K562 (cell line): ENCODE results near the gene HES3. TPM values are rescaled to one million over a fixed set of nuclear protein-coding genes. Genes with fewer than 3 reads are reported as not detected.

ENCODE experiments used
- ATAC-seq: fragments of 200-7000 bp; cut with Tn5 transposase; 3 replicates; pipeline ENCODE4 v1.9.1; 2020; ENCODE audit warnings: moderate library complexity
- BruUV-seq: library from RNA; stranded (reverse); fragments of 400-500 nt; replicated peaks from 2 replicates; lab custom pipeline; 2021; lab: Mats Ljungman, UMichigan
- CTCF ChIA-PET: fragments of 300-600 bp; formaldehyde crosslinking; extraction: SDS; loops from one replicate; lab custom pipeline; 2021; ENCODE audit warnings: low intra/inter-chr PET ratio; lab: Yijun Ruan, JAX
- POLR2A ChIA-PET: fragments of 300-600, 350-650 bp; sonication (Branson Sonifier 250); formaldehyde crosslinking; extraction: SDS; loops from one replicate; lab custom pipeline; 2021; ENCODE audit warnings: antibody characterized with exemption, inconsistent platforms; lab: Yijun Ruan, JAX
- DNase-seq, 4 experiments: peaks; one replicate each; pipeline versions ENCODE4 v3.0.0 to v3.0.0-alpha.2; 2011 to 2018; ENCODE audit warnings: low spot score in 3 of 4, mixed read lengths in 3 of 4; ENCODE audit errors: extremely low read depth in 1 of 4
- FAIRE-seq: peaks from 2 replicates; lab custom pipeline; 2011; peaks lifted over from hg19 to GRCh38; lab: Jason Lieb, UNC
- H2AFZ ChIP-seq: 2 replicates; pipeline ENCODE4 v1.6.0; 2011; ENCODE audit warnings: low read depth, low read length, control low read depth, inconsistent platforms
- H3K27ac ChIP-seq: fragments of 200-600 bp; 3 replicates; pipeline ENCODE4 v1.8.0; 2011; ENCODE audit warnings: low read depth, mild to moderate bottlenecking, control low read depth, inconsistent platforms, low read length, moderate library complexity, mixed read lengths; ENCODE audit errors: extremely low read depth
- H3K27me3 ChIP-seq, 2 experiments: fragments of 300-600 bp in 1 of 2; 2 replicates in 1 of 2; 3 replicates in 1 of 2; pipeline versions ENCODE4 v1.6.0 to v1.8.0; 2011; ENCODE audit warnings: inconsistent platforms in 2 of 2, low read length in 2 of 2, mild to moderate bottlenecking in 1 of 2, mixed read lengths in 1 of 2, moderate library complexity in 1 of 2; ENCODE audit not compliant: control insufficient read depth in 2 of 2, insufficient read depth in 2 of 2
- H3K36me3 ChIP-seq: fragments of 300-600 bp; 3 replicates; pipeline ENCODE4 v1.8.0; 2011; ENCODE audit warnings: mild to moderate bottlenecking, low read length, inconsistent platforms; ENCODE audit not compliant: control insufficient read depth, insufficient read depth
- H3K4me1 ChIP-seq, 2 experiments: fragments of 200-600 bp in 1 of 2; replicated peaks in 1 of 2; 2 replicates in 1 of 2; 3 replicates in 1 of 2; pipeline versions ENCODE4 v1.5.1 to v1.8.0; 2011; ENCODE audit warnings: inconsistent platforms in 2 of 2, low read length in 2 of 2, mild to moderate bottlenecking in 1 of 2, mixed read lengths in 1 of 2, moderate library complexity in 1 of 2; ENCODE audit not compliant: control insufficient read depth in 2 of 2, insufficient read depth in 2 of 2
- H3K4me2 ChIP-seq: 2 replicates; pipeline ENCODE4 v1.6.1; 2011; ENCODE audit warnings: low read length, control low read depth, inconsistent platforms, mixed read lengths; ENCODE audit not compliant: insufficient read depth
- H3K4me3 ChIP-seq: fragments of 200-600 bp; sonication (generic), shearing (Covaris generic); 2 replicates; pipeline ENCODE4 v1.5.1; 2016; ENCODE audit warnings: control low read depth, inconsistent platforms
- H3K79me2 ChIP-seq: fragments of 200-600 bp; 3 replicates; pipeline ENCODE4 v1.8.0; 2011; ENCODE audit warnings: low read length, inconsistent platforms; ENCODE audit not compliant: control insufficient read depth, insufficient read depth
- H3K9ac ChIP-seq, 2 experiments: 2 replicates each; pipeline versions ENCODE4 v1.6.0 to v1.6.1; 2011; ENCODE audit warnings: low read depth in 2 of 2, low read length in 2 of 2, control low read depth in 1 of 2, inconsistent platforms in 1 of 2, mild to moderate bottlenecking in 1 of 2, mixed read lengths in 1 of 2; ENCODE audit not compliant: insufficient read depth in 1 of 2
- H3K9me1 ChIP-seq: one replicate; pipeline ENCODE4 v1.6.0; 2011; ENCODE audit warnings: inconsistent platforms, mild to moderate bottlenecking, low read length, moderate library complexity; ENCODE audit not compliant: control insufficient read depth, insufficient read depth
- H3K9me3 ChIP-seq: replicated peaks from 2 replicates; pipeline ENCODE4 v1.5.1; 2011; ENCODE audit warnings: low read depth, low read length, inconsistent platforms; ENCODE audit not compliant: control insufficient read depth, insufficient read depth
- H4K20me1 ChIP-seq: replicated peaks from 2 replicates; pipeline ENCODE4 v1.6.1; 2011; ENCODE audit warnings: low read length, inconsistent platforms, mixed read lengths; ENCODE audit not compliant: control insufficient read depth, insufficient read depth
- MCM7 ChIP-seq, 2 experiments: fragments of 450-650 bp; IDR thresholded peaks; 2 replicates each; pipeline ENCODE4 v1.6.1; 2016 to 2018
- MTA3 ChIP-seq: fragments of 450-650 bp; formaldehyde crosslinking; IDR thresholded peaks from 2 replicates; pipeline ENCODE4 v1.6.1; 2017; ENCODE audit warnings: mild to moderate bottlenecking, borderline replicate concordance
- NFRKB ChIP-seq: fragments of 450-650 bp; IDR thresholded peaks from 2 replicates; pipeline ENCODE4 v1.6.1; 2016; ENCODE audit warnings: low read depth
- POLR2AphosphoS2 ChIP-seq: IDR thresholded peaks from 2 replicates; pipeline ENCODE4 v1.6.1; 2012; ENCODE audit warnings: low read length, improper control_type of control experiment
- SIX5 ChIP-seq, 2 experiments: IDR thresholded peaks; 2 replicates each; pipeline ENCODE4 v1.6.1; 2011; ENCODE audit warnings: low read length in 2 of 2, borderline replicate concordance in 1 of 2, low read depth in 1 of 2, mild to moderate bottlenecking in 1 of 2, moderate library complexity in 1 of 2; ENCODE audit not compliant: insufficient read depth in 1 of 2
- SMC3 ChIP-seq: conservative IDR thresholded peaks from 2 replicates; pipeline ENCODE4 v1.6.1; 2011; ENCODE audit warnings: low read depth, low read length, improper control_type of control experiment; ENCODE audit not compliant: insufficient read depth
- ZFP1 ChIP-seq: fragments of 450-650 bp; formaldehyde crosslinking; IDR thresholded peaks from 2 replicates; pipeline ENCODE4 v1.4.0; 2020; ENCODE audit warnings: mild to moderate bottlenecking, mixed read lengths
- WGBS: fragments of 100-300 bp; shearing (Covaris generic); methylation state at CpG from one replicate; pipeline ENCODE4 v1.1.6; 2016; ENCODE audit warnings: low coverage, mixed read lengths; ENCODE audit not compliant: insufficient coverage; ENCODE audit errors: missing lambda C conversion rate; 5-methylcytosine and 5-hydroxymethylcytosine counted together
- in situ Hi-C: fragments of 300-500 bp; cut with MboI; formaldehyde crosslinking; loops from 4 replicates; pipeline ENCODE4 v1.15.0; 2018; ENCODE audit warnings: inconsistent platforms, mixed read lengths
- intact Hi-C: fragments of 100-400 bp; cut with micrococcal nuclease; formaldehyde crosslinking; loops from 2 replicates; pipeline ENCODE4 v1.14.2; 2022
- polyA plus RNA-seq, 8 experiments: library from polyadenylated mRNA; depleted of rRNA in 4 of 8; stranded (reverse) in 5 of 8; unstranded in 3 of 8; fragments of >200 nt; fragmentation: Nextera tagmentation in 2 of 8; fragmentation: Illumina TruSeq in 1 of 8; extraction: Ambion mirVana in 2 of 8; extraction: Trizol in 1 of 8; gene quantifications; 2 replicates each; pipeline versions ENCODE4 v1.2.1 to v1.2.3, GENCODE V29; 2011 to 2014; ENCODE audit warnings: inconsistent platforms in 1 of 8, missing spikeins in 1 of 8
- total RNA-seq, 7 experiments: library from RNA; depleted of rRNA in 6 of 7; stranded (reverse); fragments of >200 nt in 6 of 7; fragmentation: Illumina TruSeq in 2 of 7; extraction: Trizol in 2 of 7; gene quantifications; 2 replicates each; pipeline versions ENCODE4 v1.2.1 to v1.2.3, GENCODE V29; 2011 to 2021; ENCODE audit warnings: low replicate concordance in 1 of 7

HES3 gene
- total and polyA plus RNA-seq, 9 of the 15 experiments (the other 6 are each of a cell fraction or from before 2014, with no cell fraction given), result not detected

DNA sequence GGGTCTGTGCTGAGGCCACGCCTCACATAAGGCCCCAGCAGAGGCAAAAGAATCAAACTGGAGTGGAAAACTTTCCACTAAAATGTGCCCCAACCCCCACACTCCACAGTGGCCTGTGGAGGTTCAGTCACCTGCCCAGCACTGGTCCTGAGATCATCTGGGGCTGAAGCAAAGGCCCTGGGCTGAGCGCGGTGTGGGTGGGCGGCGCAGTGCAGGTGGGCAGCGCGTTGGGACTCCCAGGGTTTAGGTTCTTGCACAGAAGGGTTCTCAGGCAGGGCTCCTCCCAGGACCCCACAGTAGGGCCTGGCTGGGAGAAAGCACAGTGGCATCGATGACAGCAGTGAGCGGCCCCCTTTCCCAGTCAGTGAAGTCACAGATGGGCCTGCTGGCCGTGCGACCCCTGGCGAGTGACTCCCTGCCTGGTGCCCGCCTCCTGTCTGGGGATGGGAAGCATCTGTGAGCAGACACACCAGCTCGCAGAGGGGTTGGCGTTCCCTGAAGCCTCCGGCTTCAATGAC, 30.7 kb downstream of the HES3 start:
- Histone ChIP-seq H3K27me3 (no peaks in the 10 kb centered on the region), H3K27ac (no peak overlapping the region), H3K79me2 (no peaks in the 10 kb centered on the region), H3K9ac (peak overlapping the region in 1 of 2 experiments; percentile 68; a peak in 2 of 4 replicates), H3K4me1 (peaks cover 5 to 72% of the 10 kb centered on the region in 2 experiments; a peak in 4 of 5 replicates), H3K36me3 (no peaks in the 10 kb centered on the region), H3K4me2 (no peak overlapping the region), H4K20me1 (peaks cover 11% of the 10 kb centered on the region; the same call in 1 of the 2 replicates), H3K9me1 (no peaks in the 10 kb centered on the region), H3K9me3 (no peaks in the 10 kb centered on the region), H2AFZ (no peak overlapping the region), H3K4me3 (no peak overlapping the region)
- ChIA-PET CTCF (no interaction called here), POLR2A (interaction anchor here (0.6 kb wide), 1 partner anchor 9 kb away, joined by 3 read pairs; no protein-coding TSS in a partner anchor)
- BruUV-seq, result no TSS peak
- 89% methylated on average over 16 of the region's 16 CpGs for WGBS
- FAIRE-seq (no peak), DNase-seq (no peak), ATAC-seq (no peak)
- in situ Hi-C loops, result loop anchor here (25.0 kb wide), 1 partner anchor 938 kb away; no protein-coding TSS in a partner anchor
- TF ChIP-seq MCM7 (IDR thresholded peaks at IDR 0.05) (no peak), ZFP1 (CRISPR knock-in tag) (no peak), SMC3 (no peak), MTA3 (no peak), POLR2AphosphoS2 (no peak), SIX5 (IDR thresholded peaks at IDR 0.05; ENCODE audit: borderline replicate concordance in 1 of 2, insufficient read depth in 1 of 2, low read depth in 1 of 2, low read length in 2 of 2) (no peak), NFRKB (no peak)
- intact Hi-C loops, result no loop called here
